GM12872 (cell line): ENCODE data around the gene SEMA4D.

Experiments used
- CTCF ChIP-seq: IDR thresholded peaks from 3 replicates; pipeline ENCODE4 v1.5.1; 2011; ENCODE audit warnings: low read depth, mild to moderate bottlenecking, low read length, moderate library complexity; ENCODE audit not compliant: insufficient read depth

The SEMA4D gene

GRCh38 chr9:89486681-89487080 lies 11.2 kb downstream of the SEMA4D start:
- no peak for TF ChIP-seq CTCF

- no peak for TF ChIP-seq CTCF
Measured at GRCh38 chr9:89484475-89485404, 13.2 kb downstream of the SEMA4D start.

GRCh38 chr9:89483592-89484474 lies 14.1 kb downstream of the SEMA4D start:
- TF ChIP-seq CTCF = no peak

- no peak for TF ChIP-seq CTCF
Measured at GRCh38 chr9:89482901-89483361, 15.0 kb downstream of the SEMA4D start.

- TF ChIP-seq CTCF = no peak
Measured at GRCh38 chr9:89482056-89482851, 15.7 kb downstream of the SEMA4D start.

- TF ChIP-seq CTCF = no peak
Measured at GRCh38 chr9:89481538-89481915, 16.4 kb downstream of the SEMA4D start.
